T47D (cell line): ENCODE measurements around the gene PLA2G3.
"Not testable (repeated sequence)": the region's sequence is repeated elsewhere in the genome, so short reads cannot be mapped to it uniquely, and the experiment has no call there.

Source experiments
- DNase-seq, 2 experiments: peaks; one replicate each; pipeline versions ENCODE4 v3.0.0 to v3.0.0-alpha.2; 2011 to 2012; ENCODE audit warnings: low read depth in 1 of 2, low spot score in 1 of 2
- JUND ChIP-seq: IDR thresholded peaks from 2 replicates; pipeline ENCODE4 v1.6.1; 2012; ENCODE audit warnings: low read depth
- in situ Hi-C: cut with HindIII; loops from 2 replicates; pipeline ENCODE4 v1.10.0; 2016; ENCODE audit warnings: low sequenced_read_pairs, low pct_unique_long_range_greater_than_20kb

PLA2G3 gene

GRCh38 chr22:31125521-31126117 is 14.7 kb downstream of the PLA2G3 start:
- in situ Hi-C loops, result no loop called here
- no peak for DNase-seq
- TF ChIP-seq JUND, result no peak

DNA sequence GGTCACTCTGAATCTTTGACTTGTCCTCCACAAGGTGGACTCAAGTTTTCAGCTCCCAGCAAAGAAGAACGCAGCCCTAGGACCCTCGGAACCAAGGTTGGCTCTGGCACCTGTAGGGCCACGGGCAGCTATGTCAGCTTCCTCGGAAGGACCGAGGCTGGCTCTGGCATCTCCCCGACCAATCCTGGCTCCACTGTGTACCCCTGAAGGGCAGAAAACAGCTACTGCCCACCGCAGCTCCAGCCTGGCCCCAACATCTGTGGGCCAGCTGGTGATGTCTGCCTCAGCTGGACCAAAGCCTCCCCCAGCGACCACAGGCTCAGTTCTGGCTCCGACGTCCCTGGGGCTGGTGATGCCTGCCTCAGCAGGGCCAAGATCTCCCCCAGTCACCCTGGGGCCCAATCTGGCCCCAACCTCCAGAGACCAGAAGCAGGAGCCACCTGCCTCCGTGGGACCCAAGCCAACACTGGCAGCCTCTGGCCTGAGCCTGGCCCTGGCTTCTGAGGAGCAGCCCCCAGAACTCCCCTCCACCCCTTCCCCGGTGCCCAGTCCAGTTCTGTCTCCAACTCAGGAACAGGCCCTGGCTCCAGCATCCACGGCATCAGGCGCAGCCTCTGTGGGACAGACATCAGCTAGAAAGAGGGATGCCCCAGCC is 15.4 kb downstream of the PLA2G3 start:
- TF ChIP-seq JUND, result no peak
- DNase-seq, result no peak
- in situ Hi-C loops, result no loop called here

DNA sequence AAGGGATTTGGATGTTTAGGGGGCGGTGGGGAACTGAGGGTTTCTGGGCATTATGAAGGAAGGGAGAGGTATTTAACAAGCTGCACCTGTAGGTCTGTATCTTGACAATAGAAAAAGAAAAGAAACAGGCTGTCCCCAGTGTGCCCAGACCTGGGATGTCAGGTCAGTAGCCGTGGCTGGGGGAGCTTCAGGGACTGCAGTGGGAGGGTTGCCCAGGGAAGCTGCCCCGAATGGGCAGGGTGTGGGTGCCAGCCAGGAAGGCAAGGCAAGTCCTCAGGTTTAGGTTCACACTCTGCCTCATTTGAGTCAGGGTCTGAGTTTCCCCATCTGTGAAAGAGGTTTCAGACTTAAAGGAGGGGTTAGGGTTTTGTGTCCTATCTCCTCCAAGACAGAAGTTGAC is 16.0 kb downstream of the PLA2G3 start:
- DNase-seq, result no peak
- in situ Hi-C loops, result no loop called here

DNA sequence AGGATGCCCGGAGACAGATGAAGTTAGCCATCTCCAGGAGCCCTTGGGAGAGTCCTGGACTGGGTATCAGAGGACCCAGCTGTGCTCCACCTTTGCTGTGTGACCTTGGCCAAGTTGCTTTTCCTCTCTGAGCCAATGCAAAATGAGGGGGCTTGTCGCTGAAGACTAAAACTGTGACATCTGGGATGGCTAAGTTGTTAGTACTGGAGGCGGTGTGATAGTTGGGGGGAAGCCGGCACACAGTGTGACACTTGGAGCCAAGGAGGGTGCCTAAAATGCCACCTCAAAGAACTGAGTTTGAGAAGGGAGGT is 17.1 kb downstream of the PLA2G3 start:
- no peak for DNase-seq
- TF ChIP-seq JUND, result no peak
- in situ Hi-C loops, result no loop called here

More for the DNA sequence above, 16.0 kb downstream of the PLA2G3 start:
- no peak for TF ChIP-seq JUND

DNA sequence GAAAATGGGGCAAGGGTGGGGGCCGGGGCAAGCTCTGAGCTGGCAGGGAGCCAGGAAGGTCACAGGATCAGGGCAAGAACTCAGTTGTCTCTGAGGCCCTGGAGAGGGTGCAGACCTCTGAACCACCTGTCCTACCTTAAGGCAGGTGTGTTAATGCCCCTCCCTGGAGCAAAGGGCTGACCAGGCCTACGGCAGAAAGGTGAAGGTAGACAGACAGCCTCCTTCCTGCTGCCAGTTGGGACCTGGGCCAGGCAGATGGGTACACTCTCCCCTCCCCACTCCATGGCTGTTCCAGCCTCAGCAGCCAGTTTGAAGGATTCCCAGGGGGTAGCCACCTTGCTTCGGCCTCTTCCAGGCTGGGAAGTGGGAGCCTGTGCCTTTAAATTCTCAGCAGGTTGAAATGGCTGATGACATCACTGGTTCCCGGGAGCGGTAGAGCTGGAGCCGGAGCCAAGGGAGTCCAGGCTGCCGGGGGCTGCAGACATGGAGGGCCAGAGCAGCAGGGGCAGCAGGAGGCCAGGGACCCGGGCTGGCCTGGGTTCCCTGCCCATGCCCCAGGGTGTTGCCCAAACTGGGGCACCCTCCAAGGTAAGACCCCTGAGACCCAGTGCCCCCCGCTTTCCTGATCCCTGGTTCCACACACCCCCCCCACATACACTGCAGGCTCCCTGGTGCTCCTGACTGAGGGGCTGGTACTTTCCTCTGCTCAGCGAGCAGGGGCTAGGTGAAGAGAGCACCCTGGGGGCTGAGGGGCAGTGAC is 17.6 kb downstream of the PLA2G3 start, which contains the start of gene INPP5J:
Gene INPP5J (plus strand): TSS at position 435 of the 760 bp plus-strand sequence. CDS start 49 bp downstream, at position 484.
- TF ChIP-seq JUND, result no peak
- DNase-seq, result peak; percentile 73 to 78
- in situ Hi-C loops, result no loop called here

- no peak for DNase-seq
- no peak for TF ChIP-seq JUND
- in situ Hi-C loops, result no loop called here
These were observed 18.1 kb downstream of the PLA2G3 start for GRCh38 chr22:31122196-31122531.

- in situ Hi-C loops, result no loop called here
These were observed 18.9 kb downstream of the PLA2G3 start for GRCh38 chr22:31121403-31121802.

GRCh38 chr22:31120642-31121041 is 19.7 kb downstream of the PLA2G3 start:
- in situ Hi-C loops, result no loop called here
- TF ChIP-seq JUND, result no peak
- no peak for DNase-seq

More at GRCh38 chr22:31121403-31121802, 18.9 kb downstream of the PLA2G3 start:
- DNase-seq, result no peak
- TF ChIP-seq JUND, result no peak

GRCh38 chr22:31120230-31120629 is 20.1 kb downstream of the PLA2G3 start:
- no peak for TF ChIP-seq JUND
- DNase-seq, result no peak
- in situ Hi-C loops, result no loop called here

DNA sequence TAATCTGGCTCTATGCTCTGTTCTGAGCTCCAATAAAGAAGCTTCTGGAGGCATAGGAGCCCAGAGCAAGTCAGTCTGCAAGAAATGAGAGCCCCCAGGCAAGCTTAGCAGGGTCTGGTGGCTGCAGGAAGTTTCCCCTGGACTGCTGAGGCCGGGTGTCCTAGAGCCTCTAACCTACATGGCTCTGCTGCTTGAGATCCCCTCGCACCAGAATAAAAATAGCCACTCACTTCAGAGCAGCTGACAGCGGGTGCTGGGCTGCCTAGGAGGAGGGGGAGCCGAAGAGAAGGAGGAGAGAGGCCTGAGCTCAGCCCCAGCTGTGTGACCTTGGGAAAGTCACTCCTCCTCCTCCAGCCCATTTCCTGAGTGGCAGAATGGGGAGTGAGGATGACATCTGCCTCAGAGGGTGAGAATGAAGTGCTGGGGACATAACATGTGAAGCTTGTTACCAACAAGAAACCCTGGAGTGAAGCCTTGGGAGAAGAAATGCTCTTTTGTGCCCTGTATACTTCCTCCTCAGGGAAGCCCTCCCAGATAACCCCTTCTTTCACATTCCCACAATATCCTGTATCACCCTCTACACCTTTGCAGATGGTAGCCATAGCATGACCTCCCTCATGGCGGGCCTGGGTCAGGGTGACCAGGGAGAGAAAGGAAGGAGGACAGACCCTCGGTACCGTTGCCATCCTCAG is 21.1 kb downstream of the PLA2G3 start:
- no peak for DNase-seq
- in situ Hi-C loops, result no loop called here

DNA sequence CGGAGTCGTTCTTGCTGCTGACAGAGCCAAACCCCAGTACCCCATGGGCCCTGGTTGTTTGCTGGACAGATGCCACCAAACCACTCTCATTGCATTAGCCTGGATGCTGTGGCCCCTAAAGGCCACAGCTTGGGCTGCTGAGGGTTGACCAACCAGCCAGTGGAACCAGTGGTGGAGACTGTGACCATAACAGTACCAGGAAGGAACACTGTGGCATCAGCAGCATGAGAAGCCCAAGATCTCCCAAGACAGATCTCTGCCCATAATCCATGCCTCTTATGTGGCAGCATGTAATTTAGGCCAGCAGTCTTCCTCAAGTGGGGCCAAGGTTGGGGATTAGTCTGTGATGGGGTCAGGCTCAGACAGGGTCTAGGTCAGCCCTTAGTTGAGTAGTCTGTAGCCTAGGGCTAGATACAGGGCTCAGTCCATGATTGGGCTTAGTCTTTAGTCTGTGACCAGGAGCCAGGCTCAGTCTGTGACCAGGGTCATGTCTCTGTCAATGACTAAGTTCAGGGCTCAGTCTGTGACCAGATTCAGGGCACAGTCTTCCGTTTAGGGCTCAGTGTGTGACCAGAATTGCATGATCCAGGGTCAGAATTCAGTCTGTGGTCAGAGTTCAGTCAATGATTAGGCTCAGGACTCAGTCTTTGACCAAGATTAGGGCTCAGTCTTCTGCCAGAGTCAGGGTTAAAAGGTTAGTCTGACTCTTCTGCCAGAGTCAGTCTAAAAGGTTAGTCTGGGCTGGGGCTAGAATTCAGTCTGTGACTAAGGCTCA is 22.1 kb downstream of the PLA2G3 start:
- no peak for DNase-seq
- in situ Hi-C loops, result no loop called here
- TF ChIP-seq JUND, result no peak

More for the DNA sequence above, 21.1 kb downstream of the PLA2G3 start:
- TF ChIP-seq JUND, result no peak

DNA sequence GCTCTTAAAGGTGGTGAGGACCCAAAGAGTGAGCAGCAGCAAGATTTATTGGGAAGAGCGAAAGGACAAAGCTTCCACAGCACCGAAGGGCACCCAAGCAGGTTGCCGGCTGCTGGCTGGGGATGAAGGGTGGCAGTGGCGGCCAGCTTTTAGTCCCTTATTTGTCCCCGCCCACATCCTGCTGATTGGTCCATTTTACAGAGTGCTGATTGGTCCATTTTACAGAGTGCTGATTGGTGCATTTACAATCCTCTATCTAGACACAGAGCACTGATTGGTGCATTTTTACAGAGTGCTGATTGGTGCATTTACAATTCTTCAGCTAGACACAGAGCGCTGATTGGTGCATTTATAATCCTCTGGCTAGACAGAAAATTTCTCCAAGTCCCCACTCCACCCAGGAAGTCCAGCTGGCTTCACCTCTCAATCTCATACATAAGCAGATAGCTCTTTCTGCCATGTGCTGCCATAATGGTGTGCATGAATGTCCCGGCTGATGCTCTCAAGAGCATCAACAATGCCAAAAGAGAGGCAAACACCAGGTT is 27.7 kb downstream of the PLA2G3 start:
- in situ Hi-C loops, DNase-seq: not testable (repeated sequence)
